Occipital lobe (tissue), 2 donors: ENCODE results near the gene NUP62CL. TPM values are rescaled to one million over a fixed set of nuclear protein-coding genes. Genes with fewer than 3 reads are reported as not detected.
"Not testable (repeated sequence)": the region's sequence is repeated elsewhere in the genome, so short reads cannot be mapped to it uniquely, and the experiment has no call there.

Experiments used
- DNase-seq: peaks from one replicate; lab custom pipeline; 2025; lab: John Stamatoyannopoulos, UW
- total RNA-seq: library from RNA; depleted of rRNA; stranded (reverse); fragments of >200 nt; gene quantifications from one replicate; pipeline ENCODE4 v1.2.3, GENCODE V29; 2014

NUP62CL gene
- total RNA-seq: 0.16 TPM

- DNase-seq: peak; percentile 1
These were observed at the start of gene NUP62CL, which contains the start of gene DNAAF6 for GRCh38 chrX:107205770-107206696. Gene NUP62CL (minus strand): TSS chrX:107206433. CDS start chrX:107175146, 31,287 bp downstream. Gene DNAAF6 (plus strand): TSS chrX:107206611. CDS start chrX:107212876, 6,265 bp downstream.

DNA sequence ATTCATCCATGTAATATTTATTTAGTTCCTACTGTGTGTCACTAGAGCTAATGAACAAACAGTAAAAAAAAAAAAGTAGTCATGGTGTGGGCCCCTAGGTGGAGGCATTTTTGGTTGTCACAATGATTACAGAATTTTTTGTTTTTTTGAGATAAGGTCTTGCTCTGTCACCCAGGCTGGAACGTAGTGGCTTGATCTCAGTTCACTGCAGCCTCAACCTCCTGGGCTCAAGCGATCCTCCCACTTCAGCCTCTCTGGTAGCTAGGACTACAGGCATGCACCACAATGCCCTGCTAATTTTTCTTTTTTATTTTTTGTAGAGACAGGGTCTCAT, 22.2 kb upstream of the NUP62CL start:
- DNase-seq: no peak

GRCh38 chrX:107227780-107228485, 21.7 kb upstream of the NUP62CL start:
- DNase-seq: no peak

GRCh38 chrX:107226757-107227156, 20.5 kb upstream of the NUP62CL start:
- DNase-seq: no peak

- DNase-seq: no peak
These were observed 7.2 kb upstream of the NUP62CL start for GRCh38 chrX:107213477-107213876.

- DNase-seq: no peak
These were observed 1.7 kb upstream of the NUP62CL start for GRCh38 chrX:107207943-107208342.

- DNase-seq: no peak
These were observed 856 bp upstream of the NUP62CL start for GRCh38 chrX:107207089-107207488.

- DNase-seq: no peak
These were observed 448 bp upstream of the NUP62CL start for GRCh38 chrX:107206697-107207065.

- no peak for DNase-seq
These were observed 2.1 kb downstream of the NUP62CL start for GRCh38 chrX:107204068-107204605.

DNA sequence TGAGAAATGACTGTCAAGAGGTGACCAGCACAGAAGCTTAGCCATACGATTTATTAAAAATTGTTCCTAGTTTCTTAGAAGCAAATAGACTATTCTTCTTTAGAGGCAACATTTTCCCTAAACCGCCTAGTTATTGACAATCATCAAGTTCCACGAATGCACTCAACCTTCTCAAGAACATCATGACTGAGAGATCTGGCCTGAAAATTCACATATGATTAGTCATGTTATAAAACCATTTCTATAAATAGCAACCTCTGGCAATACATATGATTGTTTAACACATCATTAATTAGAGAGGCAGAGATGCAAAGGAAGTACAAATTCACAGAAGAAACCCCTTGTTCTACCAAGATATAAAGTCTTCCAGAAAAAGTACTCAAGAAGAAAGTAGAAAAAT, 6.7 kb downstream of the NUP62CL start:
- no peak for DNase-seq

DNA sequence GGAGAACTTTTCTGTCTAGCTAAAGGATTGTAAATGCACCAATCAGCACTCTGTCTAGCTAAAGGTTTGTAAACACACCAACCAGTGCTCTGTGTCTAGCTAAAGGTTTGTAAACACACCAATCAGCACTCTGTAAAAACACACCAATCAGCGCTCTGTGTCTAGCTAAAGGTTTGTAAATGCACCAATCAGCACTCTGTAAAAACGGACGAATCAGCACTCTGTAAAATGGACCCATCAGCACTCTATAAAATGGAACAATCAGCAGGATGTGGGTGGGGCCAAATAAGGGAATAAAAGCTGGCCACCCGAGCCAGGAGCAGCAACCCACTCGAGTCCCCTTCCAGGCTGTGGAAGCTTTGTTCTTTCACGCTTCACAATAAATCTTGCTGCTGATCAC, 8.2 kb downstream of the NUP62CL start:
- not testable (repeated sequence) for DNase-seq

GRCh38 chrX:107197319-107197718, 8.9 kb downstream of the NUP62CL start:
- DNase-seq: no peak

- no peak for DNase-seq
These were observed 34.7 kb downstream of the NUP62CL start for GRCh38 chrX:107171369-107172102.

GRCh38 chrX:107168712-107169111, 37.5 kb downstream of the NUP62CL start:
- DNase-seq: no peak

- no peak for DNase-seq
These were observed 38.0 kb downstream of the NUP62CL start for GRCh38 chrX:107168257-107168656.

DNA sequence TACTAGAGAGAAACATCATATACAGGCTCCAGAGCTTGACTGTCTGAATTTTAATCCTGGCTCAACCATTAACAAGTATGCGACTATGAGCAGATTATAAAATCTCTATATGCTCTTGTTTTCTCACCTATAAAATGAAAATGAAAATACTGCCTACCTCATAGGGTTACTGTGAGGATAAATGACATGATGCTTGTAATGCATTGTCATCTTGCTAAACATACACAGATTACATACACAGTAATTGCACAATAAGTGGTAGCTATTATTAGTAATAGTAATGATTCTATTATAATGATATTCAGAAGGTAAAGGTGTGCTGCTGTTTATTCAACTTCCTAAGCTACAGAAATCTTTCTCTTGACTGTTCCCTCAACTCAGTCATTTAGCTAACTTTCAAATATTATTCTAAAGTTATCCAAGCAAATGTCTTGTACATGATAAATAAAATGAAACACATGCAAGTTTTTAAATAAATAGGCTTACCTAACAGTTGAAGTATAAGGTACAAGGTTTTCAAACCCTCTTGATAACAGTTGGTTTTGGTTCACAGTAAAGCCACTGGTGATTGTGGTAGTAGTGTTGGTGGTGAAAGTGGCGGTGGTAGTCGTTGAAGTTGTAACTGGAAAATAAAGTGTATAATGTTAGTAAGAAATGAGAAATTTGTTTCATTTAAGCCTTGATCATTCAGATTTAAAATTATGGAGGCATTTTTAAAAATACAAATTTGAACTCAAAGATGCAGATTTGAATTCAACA, 38.9 kb downstream of the NUP62CL start:
- no peak for DNase-seq

DNA sequence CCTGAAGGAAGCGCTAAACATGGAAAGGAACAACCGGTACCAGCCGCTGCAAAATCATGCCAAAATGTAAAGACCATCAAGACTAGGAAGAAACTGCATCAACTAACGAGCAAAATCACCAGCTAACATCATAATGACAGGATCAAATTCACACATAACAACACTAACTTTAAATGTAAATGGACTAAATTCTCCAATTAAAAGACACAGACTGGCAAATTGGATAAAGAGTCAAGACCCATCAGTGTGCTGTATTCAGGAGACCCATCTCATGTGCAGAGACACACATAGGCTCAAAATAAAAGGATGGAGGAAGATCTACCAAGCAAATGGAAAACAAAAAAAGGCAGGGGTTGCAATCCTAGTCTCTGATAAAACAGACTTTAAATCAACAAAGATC, 48.6 kb downstream of the NUP62CL start:
- DNase-seq: not testable (repeated sequence)

DNA sequence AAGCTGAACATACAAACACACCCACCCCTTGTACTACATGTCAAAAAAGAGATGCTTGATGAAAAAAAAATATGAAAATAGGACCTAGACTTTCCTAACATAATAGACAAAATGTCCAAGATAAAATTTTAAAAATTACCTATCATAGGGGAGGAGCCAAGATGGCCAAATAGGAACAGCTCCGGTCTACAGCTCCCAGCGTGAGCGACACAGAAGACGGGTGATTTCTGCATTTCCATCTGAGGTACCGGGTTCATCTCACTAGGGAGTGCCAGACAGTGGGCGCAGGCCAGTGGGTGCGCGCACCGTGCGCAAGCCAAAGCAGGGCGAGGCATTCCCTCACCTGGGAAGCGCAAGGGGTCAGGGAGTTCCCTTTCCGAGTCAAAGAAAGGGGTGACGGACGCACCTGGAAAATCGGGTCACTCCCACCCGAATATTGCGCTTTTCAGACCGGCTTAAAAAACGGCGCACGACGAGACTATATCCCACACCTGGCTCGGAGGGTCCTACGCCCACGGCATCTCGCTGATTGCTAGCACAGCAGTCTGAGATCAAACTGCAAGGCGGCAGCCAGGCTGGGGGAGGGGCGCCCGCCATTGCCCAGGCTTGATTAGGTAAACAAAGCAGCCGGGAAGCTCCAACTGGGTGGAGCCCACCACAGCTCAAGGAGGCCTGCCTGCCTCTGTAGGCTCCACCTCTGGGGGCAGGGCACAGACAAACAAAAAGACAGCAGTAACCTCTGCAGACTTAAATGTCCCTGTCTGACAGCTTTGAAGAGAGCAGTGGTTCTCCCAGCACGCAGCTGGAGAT, 50.4 kb downstream of the NUP62CL start:
- not testable (repeated sequence) for DNase-seq

GRCh38 chrX:107154787-107155620, 51.2 kb downstream of the NUP62CL start:
- no peak for DNase-seq
